ENCODE data around the gene C1orf198.

The C1orf198 gene

GRCh38 chr1:230828421-230828820 lies 39.9 kb downstream of the C1orf198 start:
- DNase-seq: no peak

DNA sequence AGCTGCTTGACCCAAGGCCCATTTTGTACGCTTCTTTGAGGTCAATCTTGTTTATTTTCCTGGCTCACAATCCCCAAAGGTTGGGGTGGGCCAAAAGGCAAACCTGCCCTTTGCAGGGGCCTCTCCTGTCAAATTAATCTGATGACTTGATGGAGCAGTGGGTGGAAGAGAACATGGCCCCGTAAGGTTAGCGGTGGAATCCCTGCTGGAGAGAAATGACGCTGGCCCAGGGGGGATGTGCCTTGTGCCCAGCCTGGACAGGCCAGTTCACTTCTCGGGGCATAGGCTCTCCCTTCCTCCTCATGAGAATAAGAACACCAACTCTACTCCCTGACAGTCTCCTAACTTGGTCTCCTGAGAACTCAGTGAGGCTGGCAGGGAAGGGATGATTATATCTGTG lies 40.5 kb downstream of the C1orf198 start:
- no peak for DNase-seq

GRCh38 chr1:230827081-230827681 lies 41.1 kb downstream of the C1orf198 start:
- DNase-seq: no peak

DNA sequence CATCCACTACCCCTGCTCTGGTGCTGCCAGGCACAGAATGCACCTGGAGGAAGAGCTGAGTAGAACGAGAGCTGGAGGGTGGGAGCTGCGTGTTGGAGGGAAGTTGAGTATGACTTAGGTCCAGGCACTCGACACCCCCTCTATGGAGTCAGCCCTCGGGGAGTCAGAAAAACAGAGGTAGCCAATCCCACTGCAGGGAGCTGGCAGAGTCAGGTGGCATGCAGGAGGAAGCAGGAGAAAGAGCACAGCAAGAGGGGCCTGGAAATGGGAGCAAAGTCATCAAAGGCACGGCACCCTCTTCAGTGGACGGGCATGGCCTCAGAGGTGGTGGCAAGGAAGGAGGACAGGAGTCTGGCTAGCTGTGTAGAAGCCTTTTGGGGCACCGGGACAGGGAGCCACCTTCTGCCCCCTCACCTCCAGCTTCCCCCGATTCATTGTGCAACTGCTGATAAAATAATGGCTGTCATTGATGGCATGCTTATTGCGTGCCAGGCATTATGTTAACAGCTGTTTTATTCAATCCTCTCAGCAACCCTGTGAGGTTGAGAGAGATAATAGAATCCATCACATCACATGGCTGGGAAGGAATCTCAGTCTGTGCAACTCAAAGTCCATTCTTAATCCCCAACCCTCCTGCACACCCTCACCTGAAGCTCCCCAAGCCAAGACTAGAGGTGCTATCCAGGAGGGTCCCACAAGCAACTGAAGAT lies 42.0 kb downstream of the C1orf198 start:
- no peak for DNase-seq

- no peak for DNase-seq
Measured at GRCh38 chr1:230825761-230826160, 42.6 kb downstream of the C1orf198 start.

DNA sequence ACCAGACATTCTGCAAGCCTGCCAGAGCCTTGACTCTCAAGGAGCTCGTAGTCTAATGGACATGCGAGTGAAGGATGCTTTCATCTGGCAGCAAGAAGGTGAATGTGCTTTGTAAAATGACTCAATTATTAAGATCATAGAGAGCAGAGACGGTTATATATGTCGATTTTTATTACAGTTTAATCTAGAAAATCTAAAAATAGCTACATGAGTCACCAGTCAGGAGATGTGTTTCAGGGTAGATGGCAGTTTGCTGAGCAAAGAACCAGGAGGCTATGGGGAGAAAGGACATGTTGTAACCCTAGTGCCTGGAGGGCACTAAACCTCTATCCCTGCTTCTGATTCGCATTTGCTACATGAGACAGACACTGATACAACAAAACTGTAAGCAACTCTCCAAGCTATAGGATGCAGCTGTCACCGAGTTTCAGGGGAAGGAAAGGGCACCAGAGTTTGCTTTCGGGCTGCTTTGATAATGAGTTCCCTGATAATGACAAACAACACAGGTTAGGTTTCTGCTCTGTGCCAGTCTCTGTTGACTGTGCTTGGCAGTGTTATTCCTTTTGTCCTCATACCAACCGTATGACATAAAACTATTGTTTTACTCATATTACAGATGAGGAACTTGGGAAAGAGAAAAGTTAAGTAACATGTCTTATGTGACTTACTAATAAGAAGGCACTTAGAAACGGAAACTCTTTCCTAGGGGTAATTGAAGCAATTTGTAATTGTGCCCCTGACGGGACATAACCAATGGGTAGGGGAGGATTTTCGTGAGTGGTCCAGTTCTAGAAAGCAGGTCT lies 43.2 kb downstream of the C1orf198 start:
- no peak for DNase-seq

- no peak for DNase-seq
Measured at GRCh38 chr1:230824551-230824918, 43.8 kb downstream of the C1orf198 start.

- no peak for DNase-seq
Measured at GRCh38 chr1:230823931-230824381, 44.4 kb downstream of the C1orf198 start.

DNA sequence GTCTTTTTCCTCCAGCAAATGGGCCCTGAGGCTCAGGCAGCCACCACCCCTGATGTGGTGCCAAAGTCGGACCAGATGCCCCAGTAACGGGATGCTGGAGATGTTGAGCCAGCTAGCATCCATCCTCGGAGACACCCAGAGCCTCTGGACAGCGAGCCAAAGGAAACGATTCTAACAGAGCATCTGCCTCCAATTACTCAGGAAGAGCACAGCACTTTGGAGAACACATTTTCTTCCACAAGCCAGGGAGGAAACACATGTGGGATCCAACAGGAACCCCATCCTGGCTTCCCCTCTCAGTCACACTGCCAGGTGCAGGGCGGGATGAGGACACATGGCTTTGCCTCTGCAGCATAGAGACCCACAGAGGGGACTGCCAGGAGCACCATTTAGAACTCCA lies 44.9 kb downstream of the C1orf198 start:
- no peak for DNase-seq

GRCh38 chr1:230822092-230822581 lies 46.2 kb downstream of the C1orf198 start:
- DNase-seq: no peak

GRCh38 chr1:230821346-230821745 lies 47.0 kb downstream of the C1orf198 start:
- DNase-seq: no peak

- no peak for DNase-seq
Measured at GRCh38 chr1:230820568-230820967, 47.8 kb downstream of the C1orf198 start.

DNA sequence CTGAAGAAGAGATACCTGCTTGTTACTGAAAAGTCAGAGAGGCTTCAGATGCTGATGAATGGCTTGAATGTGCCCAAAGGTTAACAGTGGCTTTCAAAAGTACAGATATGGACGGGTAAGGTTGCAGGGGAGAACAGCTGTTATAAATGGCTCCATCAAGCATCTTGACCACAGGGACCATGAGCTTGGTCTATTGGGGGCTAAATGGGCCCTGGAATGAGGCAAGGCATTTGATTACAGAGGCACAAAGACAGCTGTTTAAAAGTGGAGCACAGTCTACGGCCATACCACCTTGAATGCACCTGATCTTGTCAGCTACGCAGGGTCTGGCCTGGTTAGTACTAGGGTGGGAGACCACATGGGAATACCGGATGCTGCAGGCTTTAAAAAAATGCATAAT lies 48.3 kb downstream of the C1orf198 start:
- no peak for DNase-seq

DNA sequence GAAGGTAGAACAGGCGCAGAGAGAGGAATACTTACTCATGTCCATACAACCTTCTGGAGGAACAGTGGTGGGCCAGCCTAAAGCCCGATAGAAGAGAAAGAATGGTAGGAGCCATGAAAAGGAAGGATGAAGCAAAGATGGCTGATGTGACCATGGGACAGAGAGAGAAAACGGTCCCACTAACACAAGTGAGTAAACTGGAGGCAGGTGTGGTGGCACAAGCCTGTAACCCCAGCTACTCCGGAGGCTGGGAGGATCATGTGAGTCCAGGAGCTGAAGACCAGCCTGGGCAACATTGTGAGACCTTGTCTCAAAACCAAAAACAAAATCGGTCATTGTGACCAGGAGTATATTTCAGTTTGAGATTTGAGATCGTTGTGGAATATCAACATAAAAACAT lies 49.4 kb downstream of the C1orf198 start:
- DNase-seq: no peak

DNA sequence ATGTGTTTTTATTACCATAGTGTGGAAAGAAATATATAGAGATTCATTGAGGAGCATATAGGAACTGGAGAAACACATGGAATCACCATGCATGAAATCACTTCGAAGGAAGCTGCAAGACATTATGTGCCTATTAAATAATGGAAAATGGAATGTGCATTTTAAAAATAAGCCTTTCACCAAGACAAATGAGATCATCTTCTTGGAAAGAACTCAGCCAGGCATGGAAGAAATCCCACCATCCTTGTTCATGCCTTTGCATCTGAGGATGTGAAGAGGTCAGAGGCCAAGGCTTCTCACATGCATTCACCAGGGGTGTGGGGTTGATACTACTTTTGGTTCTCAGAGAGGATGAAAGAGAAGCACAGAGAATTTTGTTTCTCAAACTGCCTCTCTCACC lies 50.0 kb downstream of the C1orf198 start:
- no peak for DNase-seq

DNA sequence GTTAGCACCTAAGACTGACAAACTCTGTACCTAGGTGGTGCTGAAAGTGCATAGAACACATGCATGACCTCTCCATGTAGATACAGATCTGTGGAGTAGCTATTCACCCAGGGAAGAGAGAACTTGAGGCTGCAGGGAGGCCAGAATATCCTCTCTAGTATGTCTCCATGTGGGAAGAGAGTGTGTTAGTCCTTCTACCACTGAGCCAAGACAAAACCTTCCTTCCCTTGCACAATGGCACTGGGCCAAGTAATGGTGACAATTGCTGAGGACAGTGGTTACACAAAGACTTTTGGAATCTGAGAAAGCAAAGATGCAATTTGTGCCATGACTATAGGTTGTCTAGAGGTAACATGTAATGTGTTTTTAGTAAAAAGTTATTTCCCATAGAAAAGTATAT lies 52.3 kb downstream of the C1orf198 start:
- no peak for DNase-seq

GRCh38 chr1:230814949-230815692 lies 53.2 kb downstream of the C1orf198 start:
- DNase-seq: no peak

- no peak for DNase-seq
Measured at GRCh38 chr1:230812568-230812967, 55.8 kb downstream of the C1orf198 start.

DNA sequence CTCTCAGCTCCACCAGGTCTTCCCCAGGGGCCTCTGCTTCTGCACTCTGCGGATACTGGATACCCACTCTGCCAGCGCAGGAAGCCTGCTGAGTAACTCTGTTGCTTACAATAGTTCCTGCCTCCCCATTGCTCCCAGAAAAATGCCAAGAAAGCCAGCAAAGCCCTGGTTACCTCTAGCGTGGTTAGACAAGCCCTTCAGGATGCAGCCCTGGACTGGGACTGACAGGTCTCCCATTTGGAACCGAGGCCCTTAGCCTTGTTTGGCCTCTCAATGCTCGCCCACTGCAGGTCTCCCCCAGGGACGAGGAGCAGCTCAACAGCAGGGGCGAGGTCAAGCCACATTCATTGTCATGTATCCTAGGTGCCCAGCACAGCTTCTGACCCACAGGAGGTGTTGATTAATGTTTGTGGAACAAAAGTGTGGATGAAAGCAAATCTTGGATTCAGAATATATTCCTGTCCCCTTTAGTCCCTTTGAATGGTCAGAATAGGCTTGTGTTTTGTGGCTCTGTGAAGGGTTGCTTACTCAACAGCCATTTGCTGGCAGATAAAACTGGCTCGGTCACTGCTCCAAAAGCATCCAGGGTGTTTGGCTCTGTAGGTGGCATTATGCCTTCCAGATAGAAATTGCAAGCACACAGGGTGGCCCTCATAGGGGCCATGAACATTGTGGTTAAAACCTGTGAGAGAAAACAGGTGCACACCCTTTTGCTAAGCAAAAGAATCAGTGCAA lies 58.9 kb downstream of the C1orf198 start:
- no peak for DNase-seq

DNA sequence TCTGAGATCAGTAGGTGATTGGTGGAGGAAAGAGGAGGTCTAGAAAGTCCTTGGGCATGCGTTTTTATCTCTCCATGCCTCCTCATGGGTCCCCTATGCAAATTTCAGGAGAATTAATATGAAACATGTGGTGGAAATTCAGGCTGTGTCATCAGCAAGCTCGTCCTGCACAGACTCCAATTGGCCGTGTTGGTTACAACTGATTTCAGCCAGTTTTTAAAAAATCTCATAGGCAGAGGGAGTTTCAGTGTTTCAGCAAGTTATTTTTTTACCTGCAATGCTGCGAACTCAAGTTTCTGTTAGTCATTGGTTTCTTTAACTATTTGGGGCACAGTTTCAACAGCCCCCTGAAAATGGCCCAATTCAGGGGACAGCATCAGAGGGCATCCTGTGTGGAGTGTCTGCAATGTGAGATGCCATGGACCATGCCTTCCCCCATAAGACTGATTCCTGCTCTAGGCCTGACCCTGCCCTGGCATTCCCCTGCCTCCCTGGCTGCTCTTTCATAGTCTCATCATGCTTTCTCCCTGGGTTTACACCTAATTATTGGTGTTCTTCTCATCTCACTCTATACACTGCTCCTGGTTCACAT lies 59.9 kb downstream of the C1orf198 start:
- no peak for DNase-seq

DNA sequence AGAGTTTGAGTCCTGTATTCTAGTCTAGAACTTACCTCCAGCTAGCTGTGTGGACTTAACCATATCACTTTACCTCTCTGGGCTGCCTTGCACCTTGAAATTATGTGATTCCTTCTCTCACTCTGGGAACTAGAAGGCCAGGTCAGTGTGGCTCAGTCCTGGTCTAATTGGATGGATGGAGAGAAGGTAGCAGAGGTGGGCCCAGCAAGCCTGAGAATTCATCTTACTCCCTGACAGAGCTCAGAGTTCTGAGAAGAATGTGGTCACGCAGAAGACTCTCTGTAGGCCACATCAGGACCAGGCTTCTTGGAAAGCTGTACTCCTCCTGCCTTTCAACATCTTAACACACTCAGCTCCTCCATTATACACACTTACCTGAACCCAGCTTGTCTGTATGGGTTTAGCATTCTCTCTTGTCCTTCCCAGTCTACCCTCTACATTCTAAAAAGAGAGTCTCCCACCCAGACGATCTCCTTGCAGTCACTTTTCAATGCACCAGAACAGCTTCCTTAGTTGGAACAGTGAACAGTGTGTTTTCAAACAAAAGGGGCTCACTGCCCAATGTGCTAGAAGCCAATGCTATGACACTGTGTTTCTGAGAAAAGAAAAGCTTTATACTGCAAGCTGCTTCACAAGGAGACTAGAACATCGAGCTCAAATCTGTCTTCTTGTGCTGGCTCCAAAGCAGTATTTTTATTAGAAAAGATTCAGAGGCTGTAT lies 60.6 kb downstream of the C1orf198 start:
- DNase-seq: no peak

All from activated effector memory CD4-positive, alpha-beta T cell treated with anti-CD3 and anti-CD28 coated beads, Interleukin-2, amount 50 U/mL, for 16 hours (primary cell).